K562 (cell line): ENCODE results near the gene PRRX1.

Source experiments
- CHD1 ChIP-seq: fragments of 200-600 bp; sonication (generic); IDR thresholded peaks from one replicate; pipeline ENCODE4 v1.6.1; 2012; ENCODE audit warnings: mild to moderate bottlenecking, moderate library complexity, low read length, inconsistent platforms
- POLR2A ChIP-seq: fragments of 450-650 bp; conservative IDR thresholded peaks from 2 replicates; pipeline ENCODE4 v1.6.1; 2016
- POLR2AphosphoS5 ChIP-seq: IDR thresholded peaks from 2 replicates; pipeline ENCODE4 v1.6.1; 2011; ENCODE audit warnings: mild to moderate bottlenecking, low read depth, low read length, moderate library complexity; ENCODE audit not compliant: control insufficient read depth, insufficient read depth
- POU5F1 ChIP-seq: fragments of 150-350 bp; IDR thresholded peaks from 2 replicates; pipeline ENCODE4 v1.6.1; 2014; ENCODE audit warnings: borderline replicate concordance, low read length, low read depth, mild to moderate bottlenecking; ENCODE audit not compliant: partially characterized antibody
- TAF1 ChIP-seq: IDR thresholded peaks from 2 replicates; pipeline ENCODE4 v1.6.1; 2011; ENCODE audit warnings: mild to moderate bottlenecking, low read length, moderate library complexity; ENCODE audit not compliant: insufficient read depth, control insufficient read depth, severe bottlenecking; ENCODE audit errors: extremely low read depth
- ZBED1 ChIP-seq: IDR thresholded peaks from 2 replicates; pipeline ENCODE4 v1.6.1; 2014
- ZHX1 ChIP-seq: fragments of 150-350 bp; conservative IDR thresholded peaks from 2 replicates; pipeline ENCODE4 v1.6.1; 2014; ENCODE audit warnings: low read length
- ZNF165 ChIP-seq: fragments of 250-450 bp; sonication (Bioruptor Pico); IDR thresholded peaks from 2 replicates; pipeline ENCODE4 v1.4.0; 2020; ENCODE audit warnings: borderline replicate concordance
- ZNF436 ChIP-seq: fragments of 250-450, 450-650 bp; sonication (Bioruptor Pico); formaldehyde crosslinking; IDR thresholded peaks from 2 replicates; pipeline ENCODE4 v1.7.0; 2020; ENCODE audit warnings: mild to moderate bottlenecking
- TF ChIP-seq, protein P1 (sequence below), 2 experiments: fragments of 450-650 bp; formaldehyde crosslinking in 1 of 2; IDR thresholded peaks; 2 replicates each; pipeline versions ENCODE4 v1.4.0 to v1.6.1; 2014 to 2020; ENCODE audit warnings: mild to moderate bottlenecking in 2 of 2, borderline replicate concordance in 1 of 2, low read depth in 1 of 2

GRCh38 chr1:170619241-170620028 lies 44.5 kb upstream of the PRRX1 start:
- TF ChIP-seq ZBED1, result no peak
- no peak for TF ChIP-seq TAF1
- TF ChIP-seq ZNF436 (CRISPR knock-in tag), result no peak
- TF ChIP-seq, protein P1, sequence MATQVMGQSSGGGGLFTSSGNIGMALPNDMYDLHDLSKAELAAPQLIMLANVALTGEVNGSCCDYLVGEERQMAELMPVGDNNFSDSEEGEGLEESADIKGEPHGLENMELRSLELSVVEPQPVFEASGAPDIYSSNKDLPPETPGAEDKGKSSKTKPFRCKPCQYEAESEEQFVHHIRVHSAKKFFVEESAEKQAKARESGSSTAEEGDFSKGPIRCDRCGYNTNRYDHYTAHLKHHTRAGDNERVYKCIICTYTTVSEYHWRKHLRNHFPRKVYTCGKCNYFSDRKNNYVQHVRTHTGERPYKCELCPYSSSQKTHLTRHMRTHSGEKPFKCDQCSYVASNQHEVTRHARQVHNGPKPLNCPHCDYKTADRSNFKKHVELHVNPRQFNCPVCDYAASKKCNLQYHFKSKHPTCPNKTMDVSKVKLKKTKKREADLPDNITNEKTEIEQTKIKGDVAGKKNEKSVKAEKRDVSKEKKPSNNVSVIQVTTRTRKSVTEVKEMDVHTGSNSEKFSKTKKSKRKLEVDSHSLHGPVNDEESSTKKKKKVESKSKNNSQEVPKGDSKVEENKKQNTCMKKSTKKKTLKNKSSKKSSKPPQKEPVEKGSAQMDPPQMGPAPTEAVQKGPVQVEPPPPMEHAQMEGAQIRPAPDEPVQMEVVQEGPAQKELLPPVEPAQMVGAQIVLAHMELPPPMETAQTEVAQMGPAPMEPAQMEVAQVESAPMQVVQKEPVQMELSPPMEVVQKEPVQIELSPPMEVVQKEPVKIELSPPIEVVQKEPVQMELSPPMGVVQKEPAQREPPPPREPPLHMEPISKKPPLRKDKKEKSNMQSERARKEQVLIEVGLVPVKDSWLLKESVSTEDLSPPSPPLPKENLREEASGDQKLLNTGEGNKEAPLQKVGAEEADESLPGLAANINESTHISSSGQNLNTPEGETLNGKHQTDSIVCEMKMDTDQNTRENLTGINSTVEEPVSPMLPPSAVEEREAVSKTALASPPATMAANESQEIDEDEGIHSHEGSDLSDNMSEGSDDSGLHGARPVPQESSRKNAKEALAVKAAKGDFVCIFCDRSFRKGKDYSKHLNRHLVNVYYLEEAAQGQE (IDR thresholded peaks at IDR 0.05; ENCODE audit: borderline replicate concordance), result no peak
- TF ChIP-seq, protein P1 (CRISPR knock-in tag; IDR thresholded peaks at IDR 0.05; ENCODE audit: low read depth), result no peak
- no peak for TF ChIP-seq POU5F1
- TF ChIP-seq POLR2AphosphoS5, result no peak
- no peak for TF ChIP-seq POLR2A
- no peak for TF ChIP-seq CHD1
- no peak for TF ChIP-seq ZNF165 (CRISPR knock-in tag)
- TF ChIP-seq ZHX1, result no peak
